22Rv1 (cell line): ENCODE data around the gene ZNF730.

Experiments used
- CTCF ChIP-seq: fragments of 450-650 bp; IDR thresholded peaks from 2 replicates; pipeline ENCODE4 v1.5.1; 2017; ENCODE audit warnings: mild to moderate bottlenecking
- ZFX ChIP-seq: fragments of 450-650 bp; IDR thresholded peaks from 2 replicates; pipeline ENCODE4 v1.6.1; 2017; ENCODE audit warnings: antibody characterized with exemption, borderline replicate concordance

- TF ChIP-seq CTCF (no peak), ZFX (no peak)
These were observed 21.4 kb upstream of the ZNF730 start for GRCh38 chr19:23095418-23095817.
